Chondrocyte (in vitro differentiated cells): ENCODE measurements around the gene CLASP1. TPM values are rescaled to one million over a fixed set of nuclear protein-coding genes. Genes with fewer than 3 reads are reported as not detected.

Source experiments
- DNase-seq: peaks from one replicate; pipeline ENCODE4 v3.0.0; 2021; ENCODE audit warnings: mixed read lengths, low spot score
- H3K27ac Mint-ChIP-seq: one replicate; pipeline ENCODE4 v1.8.0; 2021; ENCODE audit warnings: mild to moderate bottlenecking, moderate library complexity, mixed read lengths; ENCODE audit not compliant: unreplicated experiment
- H3K27me3 Mint-ChIP-seq: 2 replicates; pipeline ENCODE4 v1.8.0; 2021; ENCODE audit warnings: low read depth, mixed read lengths
- H3K36me3 Mint-ChIP-seq: 2 replicates; pipeline ENCODE4 v1.8.0; 2021; ENCODE audit warnings: low read depth, mixed read lengths
- H3K4me1 Mint-ChIP-seq: 2 replicates; pipeline ENCODE4 v1.8.0; 2021; ENCODE audit warnings: low read depth, mild to moderate bottlenecking, mixed read lengths
- H3K4me3 Mint-ChIP-seq: one replicate; pipeline ENCODE4 v1.8.0; 2021; ENCODE audit warnings: mild to moderate bottlenecking, moderate library complexity, mixed read lengths; ENCODE audit not compliant: unreplicated experiment
- H3K9me3 Mint-ChIP-seq: 2 replicates; pipeline ENCODE4 v1.8.0; 2021; ENCODE audit warnings: low read depth, mixed read lengths
- total RNA-seq: library from RNA; stranded (reverse); gene quantifications from 3 replicates; pipeline ENCODE4 v1.2.1, GENCODE V29; 2021
- TF ChIP-seq, protein P1 (sequence below): fragments of 200-600 bp; sonication (generic); IDR thresholded peaks from 2 replicates; pipeline ENCODE4 v1.5.0; 2021; ENCODE audit warnings: antibody characterized with exemption, mild to moderate bottlenecking, moderate library complexity

CLASP1 gene
- total RNA-seq, 1 donor from 2014 or later = 56.0 TPM

DNA sequence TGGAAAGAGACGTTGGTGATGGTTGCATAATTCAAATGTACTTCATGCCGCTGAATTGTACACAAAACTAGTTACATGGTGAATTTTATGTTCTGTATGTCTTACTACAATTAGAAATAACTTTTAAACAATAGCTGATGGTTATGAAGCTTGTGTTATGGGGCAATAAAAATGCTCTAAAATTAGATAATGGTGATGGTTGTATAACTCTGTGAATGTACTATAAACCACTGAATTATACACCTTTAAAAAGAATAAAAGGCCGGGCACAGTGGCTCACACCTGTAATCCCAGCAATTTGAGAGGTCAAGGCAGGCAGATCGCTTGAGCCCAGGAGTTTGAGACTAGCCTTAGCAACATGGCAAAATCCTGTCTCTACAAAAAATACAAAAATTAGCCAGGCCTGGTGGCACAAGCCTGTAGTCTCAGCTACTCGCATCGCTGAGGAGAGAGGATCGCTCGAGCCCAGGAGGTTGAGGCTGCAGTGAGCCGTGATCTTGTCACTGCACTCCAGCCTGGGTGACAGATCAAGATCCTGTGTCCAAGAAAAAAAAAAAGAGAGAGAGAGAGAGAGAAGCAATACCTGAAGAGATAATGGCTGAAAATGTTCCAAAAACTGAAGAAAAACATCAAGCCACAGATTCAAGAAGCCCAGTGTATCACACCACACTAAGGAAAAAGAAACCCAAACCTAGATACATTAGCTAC lies 112.3 kb downstream of the CLASP1 start:
- Mint-ChIP-seq H3K4me1 (peaks cover 51% of the 10 kb centered on the region), H3K27me3 (no peaks in the 10 kb centered on the region), H3K27ac (no peak overlapping the region), H3K4me3 (no peak overlapping the region), H3K9me3 (no peaks in the 10 kb centered on the region), H3K36me3 (no peaks in the 10 kb centered on the region)
- no peak for DNase-seq
- TF ChIP-seq, protein P1, sequence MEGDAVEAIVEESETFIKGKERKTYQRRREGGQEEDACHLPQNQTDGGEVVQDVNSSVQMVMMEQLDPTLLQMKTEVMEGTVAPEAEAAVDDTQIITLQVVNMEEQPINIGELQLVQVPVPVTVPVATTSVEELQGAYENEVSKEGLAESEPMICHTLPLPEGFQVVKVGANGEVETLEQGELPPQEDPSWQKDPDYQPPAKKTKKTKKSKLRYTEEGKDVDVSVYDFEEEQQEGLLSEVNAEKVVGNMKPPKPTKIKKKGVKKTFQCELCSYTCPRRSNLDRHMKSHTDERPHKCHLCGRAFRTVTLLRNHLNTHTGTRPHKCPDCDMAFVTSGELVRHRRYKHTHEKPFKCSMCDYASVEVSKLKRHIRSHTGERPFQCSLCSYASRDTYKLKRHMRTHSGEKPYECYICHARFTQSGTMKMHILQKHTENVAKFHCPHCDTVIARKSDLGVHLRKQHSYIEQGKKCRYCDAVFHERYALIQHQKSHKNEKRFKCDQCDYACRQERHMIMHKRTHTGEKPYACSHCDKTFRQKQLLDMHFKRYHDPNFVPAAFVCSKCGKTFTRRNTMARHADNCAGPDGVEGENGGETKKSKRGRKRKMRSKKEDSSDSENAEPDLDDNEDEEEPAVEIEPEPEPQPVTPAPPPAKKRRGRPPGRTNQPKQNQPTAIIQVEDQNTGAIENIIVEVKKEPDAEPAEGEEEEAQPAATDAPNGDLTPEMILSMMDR = no peak

DNA sequence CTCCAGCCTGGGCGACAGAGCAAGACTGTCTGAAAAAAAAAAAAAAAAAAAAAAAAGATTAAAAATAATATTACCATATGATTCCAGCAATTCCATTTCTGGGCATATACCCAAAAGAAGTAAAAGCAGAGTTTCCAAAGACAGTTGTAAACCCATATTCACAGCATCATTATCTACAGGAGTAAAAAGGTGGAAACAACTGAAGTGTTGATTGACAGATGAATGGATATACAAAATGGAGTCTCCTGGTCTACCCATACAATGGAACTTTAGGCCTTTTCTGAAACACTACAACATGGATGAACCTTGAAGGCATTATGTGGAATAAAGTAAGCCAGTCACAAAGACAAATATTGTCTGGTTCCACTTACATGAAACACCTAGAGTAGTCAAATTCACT lies 112.9 kb downstream of the CLASP1 start:
- H3K4me3 Mint-ChIP-seq = no peak overlapping the region
- no peaks in the 10 kb centered on the region for H3K9me3 Mint-ChIP-seq
- H3K4me1 Mint-ChIP-seq = peaks cover 58% of the 10 kb centered on the region
- TF ChIP-seq, protein P1 = no peak
- no peaks in the 10 kb centered on the region for H3K36me3 Mint-ChIP-seq
- H3K27ac Mint-ChIP-seq = no peak overlapping the region
- DNase-seq = no peak
- no peaks in the 10 kb centered on the region for H3K27me3 Mint-ChIP-seq

DNA sequence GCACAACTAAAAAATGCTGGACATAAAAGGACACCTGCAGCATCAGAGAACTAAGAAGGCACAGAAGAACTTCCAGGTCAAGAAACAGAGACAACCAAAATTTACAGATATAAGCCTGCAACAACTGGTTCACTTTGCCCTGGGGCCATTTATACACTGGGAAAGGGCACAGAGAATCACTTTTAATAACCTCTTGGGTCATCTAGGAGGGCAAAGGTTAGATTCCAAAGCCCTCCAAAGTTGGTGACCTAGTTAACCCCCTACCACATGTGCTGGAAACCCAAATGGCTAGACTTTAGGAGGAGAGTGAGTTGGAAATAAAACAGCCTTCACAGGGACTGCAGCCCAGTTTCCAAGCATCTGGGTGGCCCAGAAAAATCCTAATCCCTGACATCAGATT lies 115.3 kb downstream of the CLASP1 start:
- peak overlapping the region; percentile 20 for H3K27ac Mint-ChIP-seq
- H3K4me3 Mint-ChIP-seq = no peak overlapping the region

DNA sequence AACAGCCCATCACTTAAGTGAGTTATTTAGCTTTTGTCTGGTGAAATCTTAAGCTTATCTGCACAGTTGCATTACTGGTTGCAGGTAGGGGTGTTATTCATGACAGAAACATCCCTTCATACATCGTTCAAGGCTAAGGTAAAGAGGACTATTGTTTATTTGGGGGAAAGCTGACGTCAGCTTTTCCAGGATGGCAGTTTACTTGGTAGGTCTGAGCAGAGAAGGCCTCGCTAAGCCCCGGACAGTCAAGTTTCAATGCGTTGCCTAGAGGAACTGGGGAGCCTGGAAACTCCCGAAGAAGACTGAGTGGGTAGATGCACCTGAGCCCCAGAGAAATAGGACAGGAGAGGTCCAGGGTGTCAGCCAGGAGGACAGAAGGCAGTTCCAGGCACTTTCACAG lies 116.4 kb downstream of the CLASP1 start:
- H3K36me3 Mint-ChIP-seq = no peaks in the 10 kb centered on the region
- H3K27ac Mint-ChIP-seq = peak overlapping the region; percentile 39
- H3K9me3 Mint-ChIP-seq = no peaks in the 10 kb centered on the region
- no peak overlapping the region for H3K4me3 Mint-ChIP-seq
- TF ChIP-seq, protein P1 = no peak
- H3K27me3 Mint-ChIP-seq = no peaks in the 10 kb centered on the region
- peaks cover 58% of the 10 kb centered on the region for H3K4me1 Mint-ChIP-seq
- DNase-seq = no peak

More for the DNA sequence above, 115.3 kb downstream of the CLASP1 start:
- no peaks in the 10 kb centered on the region for H3K9me3 Mint-ChIP-seq
- TF ChIP-seq, protein P1 = no peak
- no peaks in the 10 kb centered on the region for H3K36me3 Mint-ChIP-seq
- no peak for DNase-seq
- H3K4me1 Mint-ChIP-seq = peaks cover 58% of the 10 kb centered on the region
- no peaks in the 10 kb centered on the region for H3K27me3 Mint-ChIP-seq

DNA sequence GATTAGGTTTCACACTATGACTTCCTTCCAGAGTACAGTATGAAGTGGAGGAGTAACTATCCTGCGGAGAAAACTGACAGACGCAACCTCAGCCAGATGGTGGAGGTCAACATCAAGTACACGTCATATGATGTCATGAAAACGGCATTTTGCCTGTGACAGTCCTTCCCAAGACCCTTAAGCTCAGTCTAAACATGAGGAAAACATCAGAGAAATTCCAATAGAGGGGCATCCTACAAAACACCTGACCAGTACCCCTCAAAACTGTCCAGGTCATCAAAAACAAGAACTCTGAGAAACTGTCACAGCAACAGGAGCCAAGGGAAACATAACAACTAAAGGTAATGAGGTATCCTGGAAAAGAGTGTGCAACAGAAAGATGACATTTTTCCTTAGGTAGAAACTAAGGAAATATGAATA lies 116.9 kb downstream of the CLASP1 start:
- Mint-ChIP-seq H3K36me3 (no peaks in the 10 kb centered on the region), H3K4me1 (peaks cover 57% of the 10 kb centered on the region), H3K27ac (peak overlapping the region; percentile 49), H3K9me3 (no peaks in the 10 kb centered on the region), H3K27me3 (no peaks in the 10 kb centered on the region), H3K4me3 (no peak overlapping the region)
- DNase-seq = no peak
- TF ChIP-seq, protein P1 = no peak
